ENCODE measurements around the gene CTRB2.

The CTRB2 gene

DNA sequence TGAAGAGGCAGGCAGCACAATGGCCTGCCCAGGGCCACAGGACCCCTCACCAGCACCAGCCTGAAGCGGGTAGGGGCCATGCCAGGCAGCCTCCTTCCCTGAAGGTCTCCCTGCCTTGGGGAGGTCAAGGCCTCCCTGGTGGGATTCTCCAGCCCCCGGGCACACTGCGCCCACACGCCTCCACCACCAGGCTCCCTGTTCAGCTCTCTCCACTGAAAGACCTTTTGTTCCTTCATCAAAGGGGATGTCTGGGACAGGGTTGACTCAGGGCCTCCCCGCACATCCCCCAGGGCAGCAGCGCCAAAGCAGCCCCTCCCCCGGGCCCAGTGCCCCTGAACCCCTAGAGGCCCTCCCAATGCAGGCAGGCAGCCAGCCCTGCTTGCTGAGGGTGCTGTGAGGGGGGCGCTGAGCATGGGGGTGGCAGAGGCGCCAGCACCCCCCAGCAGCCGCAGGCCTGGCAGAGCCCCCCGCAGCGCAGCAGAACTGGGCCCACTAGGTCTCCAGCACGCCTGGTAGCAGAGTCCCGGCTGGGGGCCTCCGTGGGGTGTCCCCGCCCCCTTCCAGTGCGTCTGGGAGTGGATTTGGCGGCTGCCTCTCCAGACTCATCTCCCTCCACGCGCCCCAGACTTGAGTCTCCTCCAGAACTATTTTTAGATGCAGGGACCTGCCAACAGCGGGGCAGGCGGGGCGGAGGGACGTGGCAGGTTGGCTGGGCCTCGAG is 31.3 kb upstream of the CTRB2 start:
- TF ChIP-seq, protein P1, sequence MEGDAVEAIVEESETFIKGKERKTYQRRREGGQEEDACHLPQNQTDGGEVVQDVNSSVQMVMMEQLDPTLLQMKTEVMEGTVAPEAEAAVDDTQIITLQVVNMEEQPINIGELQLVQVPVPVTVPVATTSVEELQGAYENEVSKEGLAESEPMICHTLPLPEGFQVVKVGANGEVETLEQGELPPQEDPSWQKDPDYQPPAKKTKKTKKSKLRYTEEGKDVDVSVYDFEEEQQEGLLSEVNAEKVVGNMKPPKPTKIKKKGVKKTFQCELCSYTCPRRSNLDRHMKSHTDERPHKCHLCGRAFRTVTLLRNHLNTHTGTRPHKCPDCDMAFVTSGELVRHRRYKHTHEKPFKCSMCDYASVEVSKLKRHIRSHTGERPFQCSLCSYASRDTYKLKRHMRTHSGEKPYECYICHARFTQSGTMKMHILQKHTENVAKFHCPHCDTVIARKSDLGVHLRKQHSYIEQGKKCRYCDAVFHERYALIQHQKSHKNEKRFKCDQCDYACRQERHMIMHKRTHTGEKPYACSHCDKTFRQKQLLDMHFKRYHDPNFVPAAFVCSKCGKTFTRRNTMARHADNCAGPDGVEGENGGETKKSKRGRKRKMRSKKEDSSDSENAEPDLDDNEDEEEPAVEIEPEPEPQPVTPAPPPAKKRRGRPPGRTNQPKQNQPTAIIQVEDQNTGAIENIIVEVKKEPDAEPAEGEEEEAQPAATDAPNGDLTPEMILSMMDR (IDR thresholded peaks at IDR 0.05; ENCODE audit: insufficient read depth, low read length, missing control alignments), result no peak
- ChIA-PET CTCF (interaction anchor here (0.9 to 11.6 kb wide), 6 partner anchors 12 to 164 kb away, joined by 3 to 221 read pairs (median 6); no protein-coding TSS in a partner anchor), POLR2A (interaction anchor here (0.8 kb wide), 1 partner anchor 12 kb away, joined by 3 read pairs; no protein-coding TSS in a partner anchor)
- peak; percentile 69 for DNase-seq (ENCODE audit: low read depth, low spot score)
- H3K4me3 ChIP-seq (ENCODE audit: low read depth, low read length), result peak overlapping the region; percentile 8

DNA sequence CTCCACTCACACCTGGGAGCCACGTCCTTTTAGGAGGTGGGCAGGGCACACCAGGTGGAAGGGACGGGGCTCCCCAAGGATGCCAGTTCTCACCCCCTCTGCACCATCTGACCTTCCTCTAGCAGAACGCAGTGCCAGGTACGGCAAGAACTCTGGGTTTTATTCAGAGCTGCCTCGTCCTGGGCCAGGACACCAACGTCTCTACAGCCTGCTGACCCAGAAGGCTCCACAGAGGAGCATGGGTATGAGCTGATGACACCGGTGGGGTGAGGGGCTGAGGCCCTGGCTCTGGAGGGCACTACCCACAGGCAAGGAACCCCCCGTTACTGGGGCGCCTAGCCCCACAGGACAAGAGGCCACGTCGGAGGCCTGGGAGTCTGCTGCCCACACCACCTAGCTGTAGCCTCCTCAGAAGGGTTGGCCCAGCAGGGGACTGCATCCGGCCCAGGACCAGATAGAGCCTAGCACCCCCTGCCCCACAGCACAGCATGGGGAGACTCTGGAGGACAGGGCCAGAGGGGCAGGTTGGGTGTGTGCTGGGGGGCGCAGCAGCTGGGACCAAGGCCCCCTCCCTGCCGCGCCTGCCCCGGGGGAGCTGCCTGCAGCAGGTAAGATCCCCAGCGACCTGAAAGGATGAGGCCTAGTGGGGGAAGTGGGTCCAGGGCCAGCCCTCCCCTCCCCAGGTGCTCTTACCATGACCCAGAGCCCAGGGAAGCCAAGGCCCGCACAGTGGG is 30.6 kb upstream of the CTRB2 start:
- TF ChIP-seq, protein P1 (IDR thresholded peaks at IDR 0.05; ENCODE audit: insufficient read depth, low read length, missing control alignments), result no peak
- ChIA-PET CTCF (interaction anchor here (1.1 to 11.6 kb wide), 5 partner anchors 10 to 165 kb away, joined by 4 to 221 read pairs (median 5); no protein-coding TSS in a partner anchor), POLR2A (no interaction called here)
- DNase-seq (ENCODE audit: low read depth, low spot score), result no peak
- H3K4me3 ChIP-seq (ENCODE audit: low read depth, low read length), result no peak overlapping the region

DNA sequence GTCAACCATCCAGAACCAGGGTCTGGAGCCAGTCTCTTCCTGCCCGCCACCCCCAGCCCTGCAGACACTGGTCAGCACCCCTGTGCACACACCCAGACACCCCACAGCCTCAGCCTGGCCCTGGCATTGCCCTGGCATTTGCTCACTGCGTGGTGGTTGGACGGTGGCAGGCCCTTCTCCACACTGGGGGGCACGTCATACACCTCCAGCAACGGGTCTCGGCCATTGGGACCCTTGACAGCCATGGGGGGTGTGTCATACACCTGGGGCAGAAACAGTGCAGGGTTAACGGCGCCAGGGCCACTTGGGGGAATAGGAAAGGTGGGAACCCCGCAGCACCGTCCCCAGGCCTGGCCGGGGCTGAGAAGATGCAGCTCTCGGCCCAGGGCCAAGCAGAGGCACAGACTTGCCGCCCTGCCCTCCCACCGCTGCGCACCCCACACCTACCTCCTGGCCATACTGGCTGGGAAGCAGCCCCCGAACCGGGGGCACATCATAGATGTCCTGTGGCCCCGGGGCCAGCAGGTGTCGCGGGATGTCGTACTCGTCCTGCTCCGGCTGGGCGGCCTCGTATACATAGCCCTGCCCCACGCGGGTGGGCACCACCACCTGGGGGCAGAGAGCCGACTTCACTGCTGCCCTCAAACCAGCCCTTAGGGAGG is 29.9 kb upstream of the CTRB2 start:
- POLR2A ChIA-PET, result interaction anchor here (0.9 to 1.0 kb wide), 2 partner anchors 9 to 15 kb away, joined by 3 to 4 read pairs; no protein-coding TSS in a partner anchor
- H3K4me3 ChIP-seq (ENCODE audit: low read depth, low read length), result no peak overlapping the region
- no peak for DNase-seq (ENCODE audit: low read depth, low spot score)
- CTCF ChIA-PET, result interaction anchor here (1.1 to 11.6 kb wide), 7 partner anchors 10 to 166 kb away, joined by 4 to 221 read pairs (median 5); no protein-coding TSS in a partner anchor
- TF ChIP-seq, protein P1 (IDR thresholded peaks at IDR 0.05; ENCODE audit: insufficient read depth, low read length, missing control alignments), result no peak

DNA sequence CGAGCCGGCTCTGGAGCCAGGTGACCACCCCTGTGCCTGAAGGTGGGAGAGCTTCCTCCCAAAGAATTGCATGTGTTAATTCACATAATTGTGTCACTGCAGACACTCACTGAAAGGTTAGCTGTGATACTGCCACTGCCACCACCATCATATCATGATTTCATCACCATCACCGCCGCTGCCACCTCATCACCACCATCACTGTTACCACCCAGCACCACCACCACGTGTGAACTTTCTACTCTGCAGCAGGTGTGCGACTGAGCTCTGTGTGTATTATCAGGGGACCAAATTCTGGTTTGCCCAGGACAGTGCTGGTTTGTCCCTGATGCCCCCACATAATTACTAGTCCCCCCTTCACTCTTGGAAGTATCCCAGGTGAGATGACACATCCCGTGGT is 29.3 kb upstream of the CTRB2 start:
- ChIA-PET CTCF (interaction anchor here (1.1 to 11.6 kb wide), 6 partner anchors 11 to 166 kb away, joined by 3 to 221 read pairs (median 33); no protein-coding TSS in a partner anchor), POLR2A (interaction anchor here (0.9 to 1.0 kb wide), 2 partner anchors 9 to 16 kb away, joined by 3 to 4 read pairs; no protein-coding TSS in a partner anchor)
- H3K4me3 ChIP-seq (ENCODE audit: low read depth, low read length), result no peak overlapping the region
- DNase-seq (ENCODE audit: low read depth, low spot score), result no peak
- TF ChIP-seq, protein P1 (IDR thresholded peaks at IDR 0.05; ENCODE audit: insufficient read depth, low read length, missing control alignments), result no peak

DNA sequence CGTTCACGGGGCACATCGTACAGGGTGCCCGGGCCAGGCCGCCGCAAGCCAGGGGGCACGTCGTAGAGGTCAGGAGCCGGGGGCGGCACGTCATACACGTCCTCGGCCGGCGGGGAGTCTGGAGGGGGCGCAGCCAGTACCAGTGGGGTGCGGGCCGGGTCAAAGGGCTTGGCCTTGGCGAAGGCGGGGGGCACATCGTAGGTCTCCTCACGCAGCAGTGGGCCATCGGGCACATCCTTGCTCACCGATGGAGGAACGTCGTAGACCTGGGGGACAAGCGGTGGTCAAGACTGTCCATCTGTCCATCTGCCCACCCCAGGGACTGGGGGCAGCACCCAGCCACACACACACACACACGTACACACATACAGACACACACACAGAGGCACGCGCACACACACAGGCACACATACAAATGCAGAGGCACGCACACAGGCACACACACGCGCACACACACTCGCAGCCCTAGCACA is 28.8 kb upstream of the CTRB2 start:
- CTCF ChIA-PET, result interaction anchor here (1.1 to 11.6 kb wide), 6 partner anchors 11 to 167 kb away, joined by 3 to 221 read pairs (median 33); no protein-coding TSS in a partner anchor
- TF ChIP-seq, protein P1 (IDR thresholded peaks at IDR 0.05; ENCODE audit: insufficient read depth, low read length, missing control alignments), result no peak
- H3K4me3 ChIP-seq (ENCODE audit: low read depth, low read length), result no peak overlapping the region
- POLR2A ChIA-PET, result no interaction called here
- no peak for DNase-seq (ENCODE audit: low read depth, low spot score)
